HTERT RPE-1 (cell line): ENCODE data around the gene FGF12.

ENCODE experiments used
- in situ Hi-C: fragments of 300-500 bp; cut with MboI; formaldehyde crosslinking; loops from 4 replicates; pipeline ENCODE4 v1.14.3; 2020; ENCODE audit warnings: low sequenced_read_pairs

Gene FGF12

DNA sequence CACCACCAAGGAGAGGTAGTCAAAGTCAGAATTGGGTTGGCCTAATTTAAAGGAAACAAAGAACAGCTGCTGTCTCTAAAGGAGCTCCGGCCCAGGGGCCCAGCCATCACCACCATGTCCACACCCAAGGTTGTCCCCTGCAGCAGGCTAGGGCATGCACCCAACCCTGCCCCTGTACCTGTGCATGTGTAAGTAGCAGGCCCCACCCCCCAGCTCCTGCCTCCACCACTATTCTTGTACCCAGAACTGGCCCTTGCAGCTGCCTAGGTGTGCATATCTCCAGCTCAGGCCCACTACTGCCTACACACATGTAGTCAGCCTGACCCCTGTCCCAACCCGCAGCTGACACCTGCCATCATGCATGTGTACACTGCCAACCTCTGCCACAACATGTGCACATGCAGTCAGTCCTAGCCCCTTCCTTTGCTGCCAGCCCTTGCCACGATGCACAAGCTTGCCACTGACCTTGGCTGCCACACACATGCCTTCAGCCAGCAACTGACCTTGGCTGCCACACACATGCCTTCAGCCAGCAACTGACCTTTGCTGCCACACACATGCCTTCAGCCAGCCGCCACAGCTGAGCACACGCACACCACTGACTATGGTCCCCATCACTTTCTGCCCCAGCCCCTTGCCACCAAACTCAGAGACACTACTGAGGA is 39.7 kb downstream of the FGF12 start:
- in situ Hi-C loops, result no loop called here

DNA sequence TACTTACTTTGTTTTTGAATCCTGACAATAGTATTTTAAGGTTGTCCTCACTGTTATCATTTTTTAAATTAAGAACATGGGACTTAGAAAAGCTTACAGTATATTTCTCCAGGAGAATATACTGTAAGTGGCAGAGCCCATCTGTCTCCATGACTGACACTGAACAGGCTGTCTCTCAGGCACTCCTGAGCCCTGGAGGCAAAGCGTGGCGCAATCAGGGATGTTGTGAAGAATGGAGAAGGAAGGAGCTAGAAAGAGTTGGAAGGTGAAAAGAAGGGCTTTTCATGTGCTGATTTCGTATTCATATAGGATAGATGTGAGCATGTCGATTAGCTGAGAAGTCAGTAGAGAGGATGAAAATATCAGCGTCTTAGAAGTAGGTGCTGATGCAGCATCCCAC is 41.5 kb downstream of the FGF12 start:
- in situ Hi-C loops, result no loop called here

DNA sequence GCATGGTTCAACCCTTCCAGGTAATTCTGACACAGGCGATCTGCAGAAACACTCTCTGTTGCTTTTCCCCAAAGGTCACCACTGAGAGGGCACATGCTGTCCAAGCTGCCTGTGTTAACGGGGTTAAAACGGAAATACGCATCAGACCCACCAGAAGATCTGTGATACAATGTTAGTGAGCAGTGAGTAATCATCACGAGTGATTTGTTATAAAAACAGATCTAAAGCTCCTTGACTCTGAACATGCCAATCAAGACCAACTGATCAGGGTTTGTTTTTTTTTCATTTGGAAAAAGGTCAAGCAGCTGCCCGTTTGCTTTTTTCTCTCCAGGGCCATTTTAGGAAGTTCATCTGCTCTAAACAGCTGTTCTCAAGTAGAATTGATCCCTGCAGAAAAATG is 43.2 kb downstream of the FGF12 start:
- in situ Hi-C loops, result no loop called here

GRCh38 chr3:192675958-192676649 is 51.2 kb downstream of the FGF12 start:
- in situ Hi-C loops, result no loop called here

- in situ Hi-C loops, result no loop called here
These were observed 71.7 kb downstream of the FGF12 start for GRCh38 chr3:192655628-192656027.

- in situ Hi-C loops, result no loop called here
These were observed 72.3 kb downstream of the FGF12 start for GRCh38 chr3:192655040-192655439.

DNA sequence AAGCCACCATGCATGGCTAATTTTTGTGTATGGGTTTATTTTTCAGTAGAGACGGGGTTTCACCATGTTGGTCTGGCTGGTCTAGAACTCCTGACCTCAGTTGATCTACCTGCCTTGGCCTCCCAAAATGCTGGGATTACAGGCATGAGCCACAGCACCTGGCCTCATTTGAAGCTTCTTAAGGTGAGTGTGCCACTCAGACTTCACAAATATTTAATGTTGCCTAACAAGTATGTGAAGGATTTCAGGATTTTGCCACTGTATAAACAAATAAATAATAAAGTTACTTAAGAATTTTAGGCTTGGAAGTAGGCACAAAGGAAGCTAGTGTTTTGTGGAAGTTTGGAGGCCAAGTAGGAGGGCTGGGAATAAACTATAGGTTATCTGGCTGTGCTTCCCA is 73.5 kb downstream of the FGF12 start:
- in situ Hi-C loops, result no loop called here

DNA sequence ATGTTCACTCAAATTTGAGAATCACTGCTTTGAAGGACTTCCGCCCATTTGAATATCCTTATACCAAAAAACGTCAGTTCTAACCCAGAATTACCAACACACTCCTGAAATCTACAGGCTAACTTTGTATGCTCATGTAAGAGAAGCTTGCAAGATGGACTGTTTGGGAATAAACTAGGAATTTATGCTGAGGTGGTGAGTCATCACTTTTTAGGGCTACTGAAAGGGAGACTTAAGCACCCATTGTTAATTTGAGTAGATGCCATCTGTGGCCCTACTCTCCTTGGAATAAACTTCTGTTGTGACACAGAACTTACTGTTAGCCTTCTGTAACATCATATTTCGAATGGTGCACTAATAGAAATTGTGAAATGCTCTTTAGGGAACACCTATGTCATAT is 74.6 kb downstream of the FGF12 start:
- in situ Hi-C loops, result no loop called here

GRCh38 chr3:192651836-192652512 is 75.4 kb downstream of the FGF12 start:
- in situ Hi-C loops, result no loop called here

DNA sequence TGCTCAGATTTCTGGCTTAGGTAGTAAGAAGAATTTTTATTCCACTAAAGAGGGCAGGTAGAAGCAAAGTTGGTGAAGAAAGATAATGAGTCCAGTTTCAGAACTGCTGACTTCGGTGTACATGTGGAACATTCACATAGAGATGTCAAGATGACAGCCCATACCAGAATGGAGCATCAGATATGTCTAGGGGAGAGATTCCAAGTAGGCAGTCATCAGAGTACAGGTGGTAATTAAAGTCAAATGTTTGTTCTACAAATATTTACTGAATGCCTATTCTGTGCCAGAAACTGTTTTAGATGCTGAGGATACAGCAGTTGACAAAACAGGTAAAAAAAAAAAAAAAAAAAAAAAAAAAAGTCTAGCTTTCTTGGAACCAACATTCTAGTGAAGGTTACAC is 81.9 kb downstream of the FGF12 start:
- in situ Hi-C loops, result no loop called here

DNA sequence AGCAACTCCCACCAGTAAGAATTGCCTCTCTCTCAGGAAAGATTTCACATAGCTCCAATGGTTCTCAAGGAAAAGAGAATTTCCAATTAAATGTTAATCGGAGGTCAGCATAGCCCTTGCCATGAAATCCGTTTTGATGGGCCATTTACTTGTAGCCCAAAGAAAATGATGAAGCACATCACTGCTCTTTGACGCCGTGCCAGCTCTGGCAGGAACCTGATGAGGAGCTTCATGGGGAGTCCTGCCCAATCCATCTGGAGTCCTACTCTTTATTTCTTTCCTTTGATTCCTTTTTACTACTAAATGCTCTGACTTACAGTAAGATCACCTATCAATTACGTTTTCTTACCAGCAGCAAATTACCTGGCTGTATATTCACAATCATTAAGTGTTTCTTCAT is 84.7 kb downstream of the FGF12 start:
- in situ Hi-C loops, result no loop called here

DNA sequence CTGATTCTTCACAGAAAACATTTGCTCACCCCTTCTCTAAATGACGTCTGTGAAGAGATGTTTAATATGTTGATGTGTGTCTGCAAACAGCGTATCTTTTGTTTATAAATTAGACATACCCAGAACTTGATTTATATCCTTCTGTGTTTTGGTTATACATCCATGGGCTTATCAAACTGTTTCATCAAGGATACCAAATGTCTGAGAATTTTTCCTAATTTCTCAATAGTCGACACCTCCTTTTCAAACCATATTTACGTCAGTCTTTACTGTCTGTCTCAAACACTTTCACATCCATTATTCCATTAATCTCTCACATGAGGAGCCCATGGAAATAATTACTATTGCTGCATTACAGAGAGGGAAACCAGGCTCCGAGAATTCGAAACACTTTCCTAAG is 85.4 kb downstream of the FGF12 start:
- in situ Hi-C loops, result no loop called here

GRCh38 chr3:192639987-192640386 is 87.4 kb downstream of the FGF12 start:
- in situ Hi-C loops, result no loop called here

DNA sequence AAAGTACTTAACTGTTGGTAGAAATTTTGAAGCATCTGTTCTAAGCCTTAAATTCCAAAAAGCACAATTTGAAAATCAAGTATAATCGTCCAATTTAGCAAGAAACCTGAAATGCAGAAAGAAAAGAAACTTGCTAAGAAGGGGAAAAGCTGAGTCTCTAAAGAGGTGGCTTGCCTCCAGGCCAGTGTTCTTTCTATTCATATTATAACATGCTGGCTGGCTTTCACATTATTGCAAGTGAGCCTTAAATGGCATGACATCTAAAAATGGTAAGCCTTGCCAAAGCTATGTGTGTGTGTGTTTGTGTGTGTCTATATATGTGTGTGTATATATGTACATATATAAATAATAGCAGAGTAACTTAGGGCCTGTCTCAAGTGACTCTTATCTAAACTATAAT is 89.5 kb downstream of the FGF12 start:
- in situ Hi-C loops, result no loop called here

DNA sequence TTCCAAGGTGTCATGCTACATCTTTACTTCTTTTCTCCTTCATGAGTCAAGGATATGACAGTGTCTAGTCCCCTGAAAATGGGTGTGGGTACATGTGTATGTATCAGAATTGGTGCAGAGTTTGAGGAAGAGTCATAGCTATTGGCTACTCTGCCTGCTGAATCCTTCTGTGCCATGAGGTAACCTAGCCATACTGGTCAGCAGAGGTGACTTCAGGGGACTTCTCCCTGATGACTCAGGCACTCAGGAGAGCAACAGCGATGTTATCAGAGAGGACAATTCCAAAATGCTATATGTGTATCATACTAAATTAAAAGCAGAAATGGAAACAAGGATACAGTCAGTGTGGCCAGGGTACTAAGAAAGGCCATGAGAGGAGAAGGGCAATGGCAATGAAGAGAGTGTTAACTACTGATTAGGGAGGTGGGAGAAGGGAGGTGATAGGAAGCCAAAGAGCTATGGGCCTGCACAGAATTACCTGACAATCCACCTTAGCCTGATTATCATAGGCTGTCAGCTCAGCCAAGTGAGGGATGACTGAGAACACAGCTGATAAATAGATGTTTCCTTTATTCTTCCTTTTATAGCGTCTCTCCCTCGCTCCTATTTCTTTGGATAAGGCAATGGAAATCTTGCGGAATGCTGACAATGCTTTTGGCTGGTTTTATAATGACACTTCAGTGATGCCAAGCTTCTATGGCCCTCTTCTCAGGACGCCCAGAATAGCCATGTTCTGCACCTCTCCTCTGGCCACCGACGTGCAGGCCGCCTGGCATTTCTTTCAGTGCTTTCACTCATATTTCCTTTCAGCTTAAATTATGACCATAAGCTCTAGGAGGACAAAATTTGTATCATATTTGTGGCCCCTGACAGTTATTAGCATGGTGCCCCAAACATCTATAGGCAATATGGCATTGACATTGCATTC is 90.6 kb downstream of the FGF12 start:
- in situ Hi-C loops, result no loop called here

- in situ Hi-C loops, result no loop called here
These were observed 97.9 kb downstream of the FGF12 start for GRCh38 chr3:192629429-192629828.

- in situ Hi-C loops, result no loop called here
These were observed 105.4 kb downstream of the FGF12 start for GRCh38 chr3:192621909-192622308.

- in situ Hi-C loops, result no loop called here
These were observed 107.1 kb downstream of the FGF12 start for GRCh38 chr3:192620275-192620674.

DNA sequence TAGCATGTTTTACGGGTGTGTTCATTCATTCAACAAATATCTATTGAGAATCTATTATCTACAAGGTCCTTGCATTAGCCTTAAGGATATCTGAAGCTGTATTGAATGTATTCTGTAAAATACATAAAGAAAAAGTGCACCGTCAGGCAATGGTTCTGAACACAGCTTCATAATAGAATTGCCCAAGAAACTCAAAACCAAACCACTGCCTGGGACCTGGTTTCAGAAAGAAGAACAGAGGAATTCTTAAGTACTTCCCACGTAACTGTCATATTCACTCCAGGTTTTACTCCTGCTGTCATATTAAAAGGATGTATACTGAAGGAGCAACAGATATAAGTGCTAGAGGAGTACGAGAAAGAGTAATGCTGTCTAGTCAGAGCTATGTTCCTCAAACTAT is 115.9 kb downstream of the FGF12 start:
- in situ Hi-C loops, result no loop called here

DNA sequence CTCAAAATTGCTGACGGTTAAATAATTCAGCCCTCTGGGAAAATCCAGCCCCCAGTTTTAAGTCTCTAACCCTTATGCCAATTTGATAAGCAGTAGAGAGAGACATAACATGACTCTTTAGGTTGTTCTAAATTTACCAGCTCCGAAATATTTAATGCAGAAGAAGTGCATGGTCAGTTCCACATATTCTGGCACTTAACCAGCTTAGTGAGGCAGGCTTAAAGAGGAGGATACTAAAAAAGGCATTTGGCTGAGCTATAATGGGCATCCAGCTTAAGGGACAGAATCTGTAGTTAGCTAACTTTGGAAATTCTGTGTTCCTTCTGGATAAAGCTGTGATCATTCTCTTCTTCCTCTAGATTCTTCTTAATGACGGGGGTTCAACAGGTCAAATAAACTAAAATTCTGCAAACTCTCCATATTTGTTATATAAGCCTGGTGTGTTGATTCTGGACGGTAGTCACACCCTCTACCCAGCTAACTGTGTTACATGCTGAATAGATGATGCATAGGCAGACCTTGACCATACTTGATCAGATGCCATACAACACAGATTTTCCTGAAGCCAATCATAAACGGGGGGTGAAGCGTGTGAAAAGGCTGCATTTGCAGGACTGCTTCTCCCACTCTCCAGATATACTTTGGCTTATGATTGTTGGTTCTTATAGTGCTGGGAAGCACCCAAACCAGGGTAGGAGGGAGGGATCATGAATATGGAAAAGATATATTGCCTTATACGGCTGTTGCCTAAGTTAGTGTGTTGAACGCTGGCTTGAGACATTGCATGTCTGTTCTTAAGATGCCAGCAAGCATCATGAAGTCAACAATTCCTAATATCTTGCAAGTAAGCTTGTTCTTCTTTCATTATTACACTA is 118.4 kb downstream of the FGF12 start:
- in situ Hi-C loops, result no loop called here
